DOHH2 (cell line): ENCODE data around the gene CCDC78.

Experiments used
- H3F3A ChIP-seq: fragments of 200-600 bp; sonication (generic), shearing (Covaris generic); 2 replicates; pipeline ENCODE4 v1.6.0; 2016; ENCODE audit warnings: antibody characterized with exemption, mild to moderate bottlenecking; ENCODE audit not compliant: control insufficient read depth, insufficient read depth
- H3K27ac ChIP-seq: fragments of 200-600 bp; sonication (generic); 2 replicates; pipeline ENCODE4 v1.5.1; 2014; ENCODE audit warnings: low read depth, mild to moderate bottlenecking, low read length, moderate library complexity
- H3K27me3 ChIP-seq: fragments of 200-600 bp; sonication (generic); 2 replicates; pipeline ENCODE4 v1.6.1; 2014; ENCODE audit warnings: mild to moderate bottlenecking, low read length, mixed read lengths; ENCODE audit not compliant: control insufficient read depth
- H3K36me3 ChIP-seq: fragments of 200-600 bp; sonication (generic); 2 replicates; pipeline ENCODE4 v1.6.1; 2014; ENCODE audit warnings: mild to moderate bottlenecking, low read length, moderate library complexity, mixed read lengths; ENCODE audit not compliant: control insufficient read depth
- H3K4me1 ChIP-seq: fragments of 200-600 bp; sonication (generic); 2 replicates; pipeline ENCODE4 v1.6.1; 2014; ENCODE audit warnings: mild to moderate bottlenecking, low read length, mixed read lengths; ENCODE audit not compliant: control insufficient read depth
- H3K4me2 ChIP-seq: fragments of 200-600 bp; sonication (generic); 2 replicates; pipeline ENCODE4 v1.6.0; 2014; ENCODE audit warnings: mild to moderate bottlenecking, low read length, moderate library complexity
- H3K4me3 ChIP-seq: fragments of 200-600 bp; sonication (generic); 2 replicates; pipeline ENCODE4 v1.5.1; 2014; ENCODE audit warnings: mild to moderate bottlenecking, low read length, mixed read lengths
- H3K79me2 ChIP-seq: fragments of 200-600 bp; sonication (generic); 2 replicates; pipeline ENCODE4 v1.6.1; 2014; ENCODE audit warnings: mild to moderate bottlenecking, low read length, mixed read lengths; ENCODE audit not compliant: control insufficient read depth
- H3K9me2 ChIP-seq: fragments of 200-600 bp; sonication (generic); replicated peaks from 2 replicates; pipeline ENCODE4 v1.6.1; 2014; ENCODE audit warnings: mild to moderate bottlenecking, low read length, mixed read lengths; ENCODE audit not compliant: control insufficient read depth
- H3K9me3 ChIP-seq: fragments of 200-600 bp; sonication (generic); 2 replicates; pipeline ENCODE4 v1.6.1; 2014; ENCODE audit warnings: antibody characterized with exemption, low read length, mixed read lengths; ENCODE audit not compliant: control insufficient read depth, insufficient read depth
- H4K20me1 ChIP-seq: fragments of 200-600 bp; sonication (generic); 2 replicates; pipeline ENCODE4 v1.6.0; 2014; ENCODE audit warnings: low read depth, mild to moderate bottlenecking, antibody characterized with exemption, low read length, moderate library complexity; ENCODE audit not compliant: control insufficient read depth, insufficient read depth
- CTCF ChIP-seq: fragments of 200-600 bp; sonication (generic); IDR thresholded peaks from one replicate; pipeline ENCODE4 v1.5.1; 2014; ENCODE audit warnings: antibody characterized with exemption, mild to moderate bottlenecking, low read depth, low read length; ENCODE audit not compliant: poor library complexity, severe bottlenecking
- EZH2phosphoT487 ChIP-seq: fragments of 200-600 bp; sonication (generic); IDR thresholded peaks from 2 replicates; pipeline ENCODE4 v1.6.1; 2017; ENCODE audit warnings: borderline replicate concordance, mild to moderate bottlenecking, antibody characterized with exemption, low read length, moderate library complexity, mixed read lengths

CCDC78 gene

GRCh38 chr16:689175-689897 is 36.9 kb downstream of the CCDC78 start:
- Histone ChIP-seq H3K79me2 (peaks cover 22% of the 10 kb centered on the region), H3K4me1 (peaks cover 29% of the 10 kb centered on the region), H3K4me3 (peak overlapping the region; percentile 84), H3F3A (peaks cover 7% of the 10 kb centered on the region), H3K27ac (peak overlapping the region; percentile 43; the same call in 1 of the 2 replicates), H4K20me1 (no peaks in the 10 kb centered on the region), H3K9me2 (no peaks in the 10 kb centered on the region), H3K27me3 (peaks cover 8% of the 10 kb centered on the region), H3K4me2 (peak overlapping the region; percentile 76), H3K36me3 (peaks cover 27% of the 10 kb centered on the region), H3K9me3 (no peaks in the 10 kb centered on the region)
- TF ChIP-seq CTCF = no peak

GRCh38 chr16:687499-687898 is 38.7 kb downstream of the CCDC78 start:
- Histone ChIP-seq H3K36me3 (peaks cover 40% of the 10 kb centered on the region), H3K4me1 (peaks cover 38% of the 10 kb centered on the region), H3F3A (peaks cover 4% of the 10 kb centered on the region), H3K9me2 (no peaks in the 10 kb centered on the region), H3K4me3 (no peak overlapping the region), H3K9me3 (no peaks in the 10 kb centered on the region), H4K20me1 (peaks cover 7% of the 10 kb centered on the region; the same call in 1 of the 2 replicates), H3K27me3 (no peaks in the 10 kb centered on the region), H3K4me2 (no peak overlapping the region), H3K79me2 (peaks cover 36% of the 10 kb centered on the region), H3K27ac (no peak overlapping the region)
- TF ChIP-seq CTCF = no peak
- TF ChIP-seq EZH2phosphoT487 = no peak

- H4K20me1 ChIP-seq = peaks cover 9% of the 10 kb centered on the region
- H3K27ac ChIP-seq = no peak overlapping the region
- no peaks in the 10 kb centered on the region for H3K9me2 ChIP-seq
- no peak overlapping the region for H3K4me3 ChIP-seq
- H3K36me3 ChIP-seq = peaks cover 48% of the 10 kb centered on the region
- no peaks in the 10 kb centered on the region for H3F3A ChIP-seq
- H3K4me2 ChIP-seq = no peak overlapping the region
- H3K9me3 ChIP-seq = no peaks in the 10 kb centered on the region
- TF ChIP-seq EZH2phosphoT487 (no peak), CTCF (no peak)
- H3K27me3 ChIP-seq = no peaks in the 10 kb centered on the region
- H3K4me1 ChIP-seq = peaks cover 46% of the 10 kb centered on the region
- H3K79me2 ChIP-seq = peaks cover 44% of the 10 kb centered on the region
Measured at GRCh38 chr16:686459-687260, 39.6 kb downstream of the CCDC78 start.
